ENCODE results near the gene PRR15. TPM values are rescaled to one million over a fixed set of nuclear protein-coding genes. Genes with fewer than 3 reads are reported as not detected.
"Not testable (repeated sequence)": the region's sequence is repeated elsewhere in the genome, so short reads cannot be mapped to it uniquely, and the experiment has no call there.

PRR15 gene, protein sequence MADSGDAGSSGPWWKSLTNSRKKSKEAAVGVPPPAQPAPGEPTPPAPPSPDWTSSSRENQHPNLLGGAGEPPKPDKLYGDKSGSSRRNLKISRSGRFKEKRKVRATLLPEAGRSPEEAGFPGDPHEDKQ
- 8.1 and 14.0 TPM in 2 replicates for total RNA-seq

DNA sequence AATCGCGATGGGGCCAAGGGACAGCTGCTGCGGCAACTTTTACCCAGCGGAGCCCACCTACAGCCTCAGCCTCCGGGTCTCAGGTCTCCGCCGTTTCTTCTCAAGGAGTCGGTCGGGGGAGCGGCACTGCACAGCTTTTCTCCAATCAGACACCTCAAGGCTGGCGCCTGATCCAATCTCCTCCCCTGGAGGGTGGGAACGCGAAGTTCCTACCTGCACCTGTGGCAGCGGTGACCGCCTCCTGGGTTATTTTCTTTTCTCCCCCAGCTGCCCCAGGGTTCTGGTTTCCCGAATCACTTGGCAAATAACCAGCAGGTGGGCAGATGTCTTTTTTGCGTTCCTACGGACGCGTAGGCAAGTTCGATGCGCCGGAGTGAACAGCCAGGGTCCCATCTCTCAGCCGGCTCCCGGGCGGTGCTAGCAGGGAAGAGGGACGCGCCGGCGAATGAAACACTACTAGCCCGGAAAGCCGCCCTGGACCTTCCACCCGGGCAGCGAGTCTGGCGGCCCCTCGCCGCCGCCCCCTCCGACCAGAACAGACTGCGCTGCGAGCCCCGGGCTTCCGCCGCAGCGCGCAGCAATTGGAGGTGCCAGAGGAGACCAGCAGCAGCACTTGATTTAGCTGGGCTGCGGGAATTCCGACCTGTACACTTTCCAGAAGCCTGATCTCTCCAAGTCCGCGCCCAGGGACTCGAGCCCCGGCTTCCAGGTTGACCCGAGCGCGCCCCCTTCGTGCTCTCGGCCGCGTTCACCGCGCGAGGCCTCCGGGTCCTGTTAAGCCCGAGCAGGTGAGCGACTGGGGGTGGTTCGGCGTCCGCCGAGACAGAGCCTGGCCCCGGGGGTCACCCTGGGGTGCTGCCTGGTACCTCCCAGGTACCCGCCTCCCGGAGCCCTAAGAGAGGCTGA, at the start of gene PRR15:
Gene PRR15, plus strand, starts transcription at position 246 of the 906 bp plus-strand sequence. CDS start 2,495 bp downstream, outside the sequence.
- peak within 1 kb of the TSS; percentile 69 for H3K4me3 ChIP-seq (ENCODE audit: low read depth, low read length)
- peak; percentile 38 for DNase-seq (ENCODE audit: low read depth)
- TF ChIP-seq, protein P1, sequence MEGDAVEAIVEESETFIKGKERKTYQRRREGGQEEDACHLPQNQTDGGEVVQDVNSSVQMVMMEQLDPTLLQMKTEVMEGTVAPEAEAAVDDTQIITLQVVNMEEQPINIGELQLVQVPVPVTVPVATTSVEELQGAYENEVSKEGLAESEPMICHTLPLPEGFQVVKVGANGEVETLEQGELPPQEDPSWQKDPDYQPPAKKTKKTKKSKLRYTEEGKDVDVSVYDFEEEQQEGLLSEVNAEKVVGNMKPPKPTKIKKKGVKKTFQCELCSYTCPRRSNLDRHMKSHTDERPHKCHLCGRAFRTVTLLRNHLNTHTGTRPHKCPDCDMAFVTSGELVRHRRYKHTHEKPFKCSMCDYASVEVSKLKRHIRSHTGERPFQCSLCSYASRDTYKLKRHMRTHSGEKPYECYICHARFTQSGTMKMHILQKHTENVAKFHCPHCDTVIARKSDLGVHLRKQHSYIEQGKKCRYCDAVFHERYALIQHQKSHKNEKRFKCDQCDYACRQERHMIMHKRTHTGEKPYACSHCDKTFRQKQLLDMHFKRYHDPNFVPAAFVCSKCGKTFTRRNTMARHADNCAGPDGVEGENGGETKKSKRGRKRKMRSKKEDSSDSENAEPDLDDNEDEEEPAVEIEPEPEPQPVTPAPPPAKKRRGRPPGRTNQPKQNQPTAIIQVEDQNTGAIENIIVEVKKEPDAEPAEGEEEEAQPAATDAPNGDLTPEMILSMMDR (conservative IDR thresholded peaks at IDR 0.05; ENCODE audit: low read depth, low read length): no peak

DNA sequence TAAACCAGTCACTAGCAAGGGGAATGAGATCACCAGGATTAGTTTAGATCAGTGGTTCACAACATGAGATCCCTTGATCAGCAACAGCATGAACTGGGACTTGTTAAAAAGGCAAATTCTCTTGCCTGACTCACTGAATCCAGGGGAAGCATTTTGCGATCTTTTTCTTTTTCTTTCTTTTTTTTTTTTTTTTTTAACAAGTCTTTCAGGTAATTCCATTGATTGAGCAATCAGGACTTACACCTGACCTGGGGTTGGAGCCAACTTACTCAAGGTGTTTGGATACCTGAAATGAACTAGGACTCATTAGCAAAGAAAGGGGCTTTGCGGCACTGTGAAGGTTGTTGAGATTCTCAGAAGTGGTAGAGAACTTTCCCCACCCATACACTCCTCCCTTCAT, 47.1 kb upstream of the PRR15 start:
- no peak for DNase-seq (ENCODE audit: low read depth)
- no peak overlapping the region for H3K4me3 ChIP-seq (ENCODE audit: low read depth, low read length)
- TF ChIP-seq, protein P1 (conservative IDR thresholded peaks at IDR 0.05; ENCODE audit: low read depth, low read length): no peak

DNA sequence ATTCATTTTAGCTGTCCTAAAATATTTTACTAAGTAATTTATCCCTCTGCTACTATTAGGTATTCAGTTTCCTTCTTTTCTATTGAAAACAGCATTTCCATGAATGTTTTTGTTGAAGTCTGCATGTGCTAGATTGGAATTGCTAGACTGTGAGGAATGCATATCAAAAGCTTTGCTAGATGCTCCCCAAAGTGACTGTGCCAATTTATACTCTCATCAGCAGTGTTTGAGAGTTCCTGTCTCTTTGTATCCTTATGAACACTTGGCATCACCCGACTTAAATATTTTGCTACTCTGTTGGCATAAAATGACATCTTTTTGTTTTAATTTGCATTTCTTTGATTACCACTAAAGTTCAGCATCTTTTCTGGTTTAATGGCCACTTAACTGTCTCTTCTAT, 45.0 kb upstream of the PRR15 start:
- DNase-seq (ENCODE audit: low read depth): no peak
- TF ChIP-seq, protein P1 (conservative IDR thresholded peaks at IDR 0.05; ENCODE audit: low read depth, low read length): no peak
- H3K4me3 ChIP-seq (ENCODE audit: low read depth, low read length): no peak overlapping the region

DNA sequence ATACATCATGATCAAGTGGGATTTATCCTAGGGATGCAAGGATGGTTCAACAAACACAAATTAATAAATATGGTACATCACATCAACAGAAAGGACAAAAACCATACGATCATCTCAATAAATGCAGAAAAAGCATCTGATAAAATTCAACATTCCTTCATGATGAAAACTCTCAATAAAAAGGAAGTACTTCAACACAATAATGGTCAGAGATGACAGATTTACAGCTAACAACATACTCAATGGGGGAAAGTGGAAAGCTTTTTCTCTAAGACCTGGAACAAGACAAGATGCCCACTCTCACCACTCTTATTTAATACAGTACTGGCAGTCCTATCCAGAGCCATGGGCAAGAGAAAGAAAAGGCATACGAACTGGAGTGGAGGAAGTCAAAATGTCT, 39.9 kb upstream of the PRR15 start:
- H3K4me3 ChIP-seq (ENCODE audit: low read depth, low read length): no peak overlapping the region
- TF ChIP-seq, protein P1 (conservative IDR thresholded peaks at IDR 0.05; ENCODE audit: low read depth, low read length): no peak
- DNase-seq (ENCODE audit: low read depth): no peak

DNA sequence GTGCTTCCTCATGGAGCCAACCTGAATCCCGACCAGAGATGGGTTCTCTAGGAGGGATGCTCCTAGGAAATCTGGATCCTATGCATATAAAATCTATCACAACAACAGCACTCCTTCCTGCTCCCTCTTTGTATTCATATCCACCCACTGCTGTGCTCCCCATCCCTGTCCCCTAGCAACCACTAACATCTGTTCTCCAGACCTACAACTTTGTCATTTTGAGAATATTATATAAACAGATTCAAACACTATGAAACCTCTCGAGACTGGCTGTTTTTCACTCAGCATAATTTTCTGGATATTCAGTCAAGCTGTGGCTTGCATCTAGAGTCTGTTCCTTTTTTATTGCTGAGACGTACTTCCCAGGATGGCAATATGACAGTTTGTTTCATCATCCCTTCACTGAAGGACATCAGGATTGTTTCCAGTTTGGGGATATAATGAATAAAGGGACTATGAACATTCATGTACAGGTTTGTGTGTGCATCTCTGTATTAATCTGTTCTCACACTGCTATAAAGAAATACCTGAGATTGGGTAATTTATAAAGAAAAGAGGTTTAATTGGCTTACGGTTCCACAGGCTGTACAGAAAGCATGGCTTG, 36.0 kb upstream of the PRR15 start:
- TF ChIP-seq, protein P1 (conservative IDR thresholded peaks at IDR 0.05; ENCODE audit: low read depth, low read length): no peak
- DNase-seq (ENCODE audit: low read depth): no peak
- no peak overlapping the region for H3K4me3 ChIP-seq (ENCODE audit: low read depth, low read length)

DNA sequence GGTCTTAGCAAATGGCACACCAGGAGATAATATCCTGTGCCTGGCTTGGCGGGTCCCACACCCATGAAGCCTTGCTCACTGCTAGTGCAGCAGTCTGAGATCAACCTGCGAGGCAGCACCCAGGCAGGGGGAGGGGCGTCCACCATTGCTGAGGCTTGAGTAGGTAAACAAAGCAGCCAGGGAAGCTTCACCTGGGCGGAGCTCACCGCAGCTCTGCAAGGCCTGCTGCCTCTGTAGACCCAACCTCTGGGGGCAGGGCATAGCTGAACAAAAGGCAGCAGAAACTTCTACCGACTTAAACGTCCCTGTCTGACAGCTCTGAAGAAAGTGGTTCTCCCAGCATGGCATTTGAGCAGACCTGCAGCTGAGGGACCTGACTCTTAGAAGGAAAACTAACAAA, 35.1 kb upstream of the PRR15 start:
- H3K4me3 ChIP-seq (ENCODE audit: low read depth, low read length); DNase-seq (ENCODE audit: low read depth): not testable (repeated sequence)

DNA sequence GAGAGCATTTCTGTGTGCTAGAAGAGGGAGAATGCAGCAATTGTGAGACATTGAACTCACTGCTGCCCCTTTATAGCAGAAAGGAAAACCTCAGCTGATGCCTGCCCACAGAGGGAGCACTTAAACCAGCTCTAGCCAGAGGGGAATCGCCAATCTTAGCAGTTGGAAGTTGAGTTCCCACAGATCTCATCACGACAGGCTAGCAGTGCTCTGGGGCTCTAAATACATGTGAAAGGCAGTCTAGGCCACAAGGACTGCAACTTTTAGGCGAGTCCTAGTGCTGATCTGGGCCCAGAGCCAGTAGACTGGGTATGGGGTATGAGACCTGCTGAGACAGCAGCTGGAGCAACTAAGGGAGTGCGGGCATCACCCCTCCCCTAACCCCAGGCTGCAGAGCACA, 25.2 kb upstream of the PRR15 start:
- no peak for DNase-seq (ENCODE audit: low read depth)
- no peak overlapping the region for H3K4me3 ChIP-seq (ENCODE audit: low read depth, low read length)
- TF ChIP-seq, protein P1 (conservative IDR thresholded peaks at IDR 0.05; ENCODE audit: low read depth, low read length): peak; percentile 26

Data from epithelial cell of proximal tubule (primary cell).